ENCODE measurements around the gene MTHFSD. TPM values are rescaled to one million over a fixed set of nuclear protein-coding genes. Genes with fewer than 3 reads are reported as not detected.

Gene MTHFSD
- total and polyA plus RNA-seq, 4 donors: 9.4 to 28.5 (median 16.6) TPM

- H3K27ac ChIP-seq (ENCODE audit: low read depth in 1 of 2, low read length in 1 of 2): no peak overlapping the region
- peaks cover 0 to 8% (median 0%) of the 10 kb centered on the region in 5 donors for H3K4me1 ChIP-seq (ENCODE audit: control insufficient read depth in 5 of 5, insufficient read depth in 5 of 5, low read length in 5 of 5)
- TF ChIP-seq CTCF (IDR thresholded peaks at IDR 0.05; ENCODE audit: control extremely low read depth, extremely low read depth): no peak
- H3K4me3 ChIP-seq: no peak overlapping the region
- no peaks in the 10 kb centered on the region for H3K36me3 ChIP-seq (ENCODE audit: control insufficient read depth in 4 of 4, insufficient read depth in 4 of 4, low read length in 4 of 4)
- H3K9ac ChIP-seq (ENCODE audit: insufficient read depth in 1 of 2, low read length in 2 of 2): no peak overlapping the region
- ATAC-seq (ENCODE audit: insufficient read depth, low FRiP score) (no peak), DNase-seq (no peak)
- no peaks in the 10 kb centered on the region for H3K9me3 ChIP-seq (ENCODE audit: control insufficient read depth in 4 of 4, insufficient read depth in 3 of 4, low read length in 3 of 4)
- H3K27me3 ChIP-seq (ENCODE audit: control insufficient read depth in 3 of 3, insufficient read depth in 3 of 3, low read length in 2 of 3): peaks cover 0 to 47% (median 45%) of the 10 kb centered on the region in 3 donors
- WGBS, 2 donors: 85 to 92% methylated on average over 18 of the region's 18 CpGs
Observed at GRCh38 chr16:86597126-86597879, 42.3 kb upstream of the MTHFSD start.

- Histone ChIP-seq H3K9me3 (ENCODE audit: control insufficient read depth in 4 of 4, insufficient read depth in 3 of 4, low read length in 3 of 4) (no peaks in the 10 kb centered on the region), H3K27ac (ENCODE audit: low read depth in 1 of 2, low read length in 1 of 2) (no peak overlapping the region), H3K36me3 (ENCODE audit: control insufficient read depth in 4 of 4, insufficient read depth in 4 of 4, low read length in 4 of 4) (no peaks in the 10 kb centered on the region), H3K4me3 (no peak overlapping the region), H3K27me3 (ENCODE audit: control insufficient read depth in 3 of 3, insufficient read depth in 3 of 3, low read length in 2 of 3) (peaks cover 0 to 56% (median 47%) of the 10 kb centered on the region in 3 donors), H3K9ac (ENCODE audit: insufficient read depth in 1 of 2, low read length in 2 of 2) (no peak overlapping the region), H3K4me1 (ENCODE audit: control insufficient read depth in 5 of 5, insufficient read depth in 5 of 5, low read length in 5 of 5) (peaks cover 0 to 8% (median 0%) of the 10 kb centered on the region in 5 donors)
- ATAC-seq (ENCODE audit: insufficient read depth, low FRiP score): no peak
- DNase-seq: no peak
- no peak for TF ChIP-seq CTCF (IDR thresholded peaks at IDR 0.05; ENCODE audit: control extremely low read depth, extremely low read depth)
- WGBS, 2 donors: 74 to 87% methylated on average over 10 of the region's 10 CpGs
Observed at GRCh38 chr16:86595983-86596605, 41.1 kb upstream of the MTHFSD start.

GRCh38 chr16:86594721-86595120 lies 39.7 kb upstream of the MTHFSD start:
- TF ChIP-seq CTCF (IDR thresholded peaks at IDR 0.05; ENCODE audit: control extremely low read depth, extremely low read depth): no peak
- Histone ChIP-seq H3K27ac (ENCODE audit: low read depth in 1 of 2, low read length in 1 of 2) (no peak overlapping the region), H3K9me3 (ENCODE audit: control insufficient read depth in 4 of 4, insufficient read depth in 3 of 4, low read length in 3 of 4) (no peaks in the 10 kb centered on the region), H3K36me3 (ENCODE audit: control insufficient read depth in 4 of 4, insufficient read depth in 4 of 4, low read length in 4 of 4) (no peaks in the 10 kb centered on the region), H3K4me3 (no peak overlapping the region), H3K4me1 (ENCODE audit: control insufficient read depth in 5 of 5, insufficient read depth in 5 of 5, low read length in 5 of 5) (peaks cover 0 to 8% (median 0%) of the 10 kb centered on the region in 5 donors), H3K9ac (ENCODE audit: insufficient read depth in 1 of 2, low read length in 2 of 2) (no peak overlapping the region), H3K27me3 (ENCODE audit: control insufficient read depth in 3 of 3, insufficient read depth in 3 of 3, low read length in 2 of 3) (peaks cover 0 to 56% (median 51%) of the 10 kb centered on the region in 3 donors)
- 57 to 77% methylated on average over 8 of the region's 8 CpGs for WGBS, 2 donors
- peak in 1 of 3 donors; percentile 25 for DNase-seq
- no peak for ATAC-seq (ENCODE audit: insufficient read depth, low FRiP score)
